Aorta (tissue), 5 donors: ENCODE measurements around the gene SEZ6L. TPM values are rescaled to one million over a fixed set of nuclear protein-coding genes. Genes with fewer than 3 reads are reported as not detected.

Experiments
- ATAC-seq: fragments of 200-7000 bp; cut with Tn5 transposase; one replicate; pipeline ENCODE4 v1.9.1; 2022; ENCODE audit warnings: moderate library complexity; ENCODE audit not compliant: low FRiP score
- DNase-seq, 2 donors: peaks; one replicate each; pipeline ENCODE4 v3.0.0-alpha.2; 2020
- H3K27ac ChIP-seq, 2 donors: one replicate each; pipeline ENCODE4 v1.5.1; 2013; ENCODE audit warnings: low read length in 2 of 2, mild to moderate bottlenecking in 2 of 2, moderate library complexity in 2 of 2, control low read depth in 1 of 2, inconsistent platforms in 1 of 2, low read depth in 1 of 2
- H3K27me3 ChIP-seq, 2 donors: one replicate each; pipeline ENCODE4 v1.6.1; 2013; ENCODE audit warnings: control low read depth in 1 of 2, low read length in 1 of 2, mild to moderate bottlenecking in 1 of 2, moderate library complexity in 1 of 2; ENCODE audit not compliant: insufficient read depth in 2 of 2, control insufficient read depth in 1 of 2
- H3K36me3 ChIP-seq, 2 donors: one replicate each; pipeline ENCODE4 v1.6.1; 2013; ENCODE audit warnings: control low read depth in 1 of 2, low read length in 1 of 2, mild to moderate bottlenecking in 1 of 2; ENCODE audit not compliant: insufficient read depth in 2 of 2, control insufficient read depth in 1 of 2
- H3K4me1 ChIP-seq, 2 donors: one replicate each; pipeline ENCODE4 v1.6.1; 2013; ENCODE audit warnings: low read length in 2 of 2, control low read depth in 1 of 2, mild to moderate bottlenecking in 1 of 2, moderate library complexity in 1 of 2; ENCODE audit not compliant: insufficient read depth in 2 of 2, control insufficient read depth in 1 of 2
- H3K4me3 ChIP-seq, 2 donors: one replicate each; pipeline ENCODE4 v1.5.1; 2013; ENCODE audit warnings: low read length in 2 of 2, control low read depth in 1 of 2, mild to moderate bottlenecking in 1 of 2
- H3K9me3 ChIP-seq: one replicate; pipeline ENCODE4 v1.6.1; 2013; ENCODE audit warnings: mild to moderate bottlenecking, low read length; ENCODE audit not compliant: control insufficient read depth
- WGBS, 2 donors: extraction: QIAGEN DNeasy Blood & Tissue Kit; methylation state at CpG; one replicate each; pipeline ENCODE4 v1.1.7; 2013; 5-methylcytosine and 5-hydroxymethylcytosine counted together
- intact Hi-C, 2 donors: fragments of 100-400 bp; cut with DNase I; formaldehyde crosslinking; loops; one replicate each; pipeline versions ENCODE4 v1.14.2 to v1.15.0; 2022
- polyA plus RNA-seq, 2 donors: library from polyadenylated mRNA; stranded (reverse); fragments of 200-250 nt; gene quantifications; one replicate each; pipeline ENCODE4 v1.2.3, GENCODE V29; 2013
- total RNA-seq, 2 donors: library from RNA; stranded (reverse); fragmentation: NEBNext Ultra II Directional; extraction: Animal tissue kit (Norgen Biotek cat#: 25700); gene quantifications; one replicate each; pipeline ENCODE4 v1.2.1, GENCODE V29; 2021
- donor health status: healthy with polysubstance abuse.
- donor health status: Bipolar disorder and iron deficiency.
- donor health status: DM: no; HTN: no; CAD: no.
- donor health status: DM: no; HTN: no; CAD: no.
- donor health status: DM: yes; HTN: yes; CAD: no.

SEZ6L gene
- total and polyA plus RNA-seq, 4 donors, result 0.18 TPM; not detected in 3

- Histone ChIP-seq H3K27me3 (no peaks in the 10 kb centered on the region), H3K9me3 (no peaks in the 10 kb centered on the region), H3K4me3 (no peak overlapping the region), H3K27ac (no peak overlapping the region), H3K36me3 (no peaks in the 10 kb centered on the region), H3K4me1 (no peaks in the 10 kb centered on the region)
- DNase-seq (no peak), ATAC-seq (no peak)
- intact Hi-C loops, result no loop called here
- WGBS, 2 donors, result 77 to 88% methylated on average over 5 of the region's 5 CpGs
These were observed 153.8 kb downstream of the SEZ6L start for GRCh38 chr22:26323013-26323412.

DNA sequence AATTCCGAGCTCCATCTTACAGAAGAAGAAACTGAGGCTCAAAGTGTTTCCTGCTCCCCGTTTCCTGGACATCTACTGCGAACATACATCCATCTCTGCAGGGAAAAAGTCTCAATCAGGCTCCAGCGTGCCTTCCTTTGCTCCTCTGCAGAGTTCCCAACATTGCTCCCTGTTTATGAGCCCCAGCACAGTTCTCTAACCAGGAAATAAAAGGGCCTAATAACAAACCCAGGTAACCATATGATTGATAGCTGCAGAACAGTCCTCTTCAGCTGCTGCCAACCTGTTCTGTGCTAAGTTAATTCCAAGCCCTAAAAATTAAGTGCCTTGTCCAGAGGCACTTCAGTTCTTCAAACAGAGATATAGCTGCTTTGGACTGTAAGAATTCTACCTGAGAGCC is 154.9 kb downstream of the SEZ6L start:
- 67 to 73% methylated on average over 4 of the region's 4 CpGs for WGBS, 2 donors
- no peak overlapping the region for H3K27ac ChIP-seq
- intact Hi-C loops, result no loop called here
- no peak for DNase-seq
- no peak for ATAC-seq
- H3K36me3 ChIP-seq, result no peaks in the 10 kb centered on the region
- no peaks in the 10 kb centered on the region for H3K9me3 ChIP-seq
- H3K27me3 ChIP-seq, result no peaks in the 10 kb centered on the region
- H3K4me3 ChIP-seq, result no peak overlapping the region
- H3K4me1 ChIP-seq, result no peaks in the 10 kb centered on the region

- Histone ChIP-seq H3K9me3 (no peaks in the 10 kb centered on the region), H3K4me3 (no peak overlapping the region), H3K36me3 (no peaks in the 10 kb centered on the region), H3K27ac (no peak overlapping the region), H3K4me1 (no peaks in the 10 kb centered on the region), H3K27me3 (no peaks in the 10 kb centered on the region)
- DNase-seq (no peak), ATAC-seq (no peak)
- WGBS, 2 donors, result 72 to 81% methylated on average over 4 of the region's 4 CpGs
- intact Hi-C loops, result no loop called here
These were observed 156.4 kb downstream of the SEZ6L start for GRCh38 chr22:26325641-26326040.

DNA sequence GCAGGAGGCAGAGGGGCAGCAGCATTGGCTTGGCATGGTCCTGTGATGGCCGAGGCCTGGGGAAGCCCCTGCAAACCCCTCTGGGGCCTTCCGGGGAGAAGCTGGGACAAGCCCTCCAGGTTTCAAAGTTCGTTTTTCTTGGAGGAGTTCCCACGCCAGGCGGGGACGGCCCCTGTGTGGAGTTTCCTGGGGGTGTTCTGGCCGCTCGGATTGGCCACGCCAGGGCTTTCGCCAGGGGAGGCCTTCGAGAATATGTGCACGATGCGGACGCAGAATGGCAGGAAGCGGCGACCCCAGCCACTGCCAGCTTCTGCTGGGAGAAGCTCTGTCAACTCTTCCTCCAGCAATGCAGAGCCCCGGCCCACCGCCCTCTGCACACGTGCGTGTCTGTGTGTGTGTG is 157.5 kb downstream of the SEZ6L start:
- Histone ChIP-seq H3K27me3 (no peaks in the 10 kb centered on the region), H3K4me3 (no peak overlapping the region), H3K4me1 (no peaks in the 10 kb centered on the region), H3K27ac (no peak overlapping the region), H3K9me3 (no peaks in the 10 kb centered on the region), H3K36me3 (no peaks in the 10 kb centered on the region)
- peak; percentile 17 for ATAC-seq
- intact Hi-C loops, result no loop called here
- 35 to 39% methylated on average over 20 of the region's 20 CpGs for WGBS, 2 donors
- no peak for DNase-seq

GRCh38 chr22:26327306-26327705 is 158.0 kb downstream of the SEZ6L start:
- Histone ChIP-seq H3K9me3 (no peaks in the 10 kb centered on the region), H3K27me3 (no peaks in the 10 kb centered on the region), H3K27ac (no peak overlapping the region), H3K4me1 (no peaks in the 10 kb centered on the region), H3K4me3 (no peak overlapping the region), H3K36me3 (no peaks in the 10 kb centered on the region)
- intact Hi-C loops, result no loop called here
- ATAC-seq (no peak), DNase-seq (no peak)
- WGBS, 2 donors, result 85 to 89% methylated on average over 6 of the region's 6 CpGs

GRCh38 chr22:26328221-26328620 is 159.0 kb downstream of the SEZ6L start:
- Histone ChIP-seq H3K4me3 (no peak overlapping the region), H3K4me1 (no peaks in the 10 kb centered on the region), H3K27ac (no peak overlapping the region), H3K27me3 (no peaks in the 10 kb centered on the region), H3K36me3 (no peaks in the 10 kb centered on the region), H3K9me3 (no peaks in the 10 kb centered on the region)
- no peak for ATAC-seq
- no peak for DNase-seq
- intact Hi-C loops, result no loop called here
- WGBS, 2 donors, result 77% methylated on average over 8 of the region's 8 CpGs

DNA sequence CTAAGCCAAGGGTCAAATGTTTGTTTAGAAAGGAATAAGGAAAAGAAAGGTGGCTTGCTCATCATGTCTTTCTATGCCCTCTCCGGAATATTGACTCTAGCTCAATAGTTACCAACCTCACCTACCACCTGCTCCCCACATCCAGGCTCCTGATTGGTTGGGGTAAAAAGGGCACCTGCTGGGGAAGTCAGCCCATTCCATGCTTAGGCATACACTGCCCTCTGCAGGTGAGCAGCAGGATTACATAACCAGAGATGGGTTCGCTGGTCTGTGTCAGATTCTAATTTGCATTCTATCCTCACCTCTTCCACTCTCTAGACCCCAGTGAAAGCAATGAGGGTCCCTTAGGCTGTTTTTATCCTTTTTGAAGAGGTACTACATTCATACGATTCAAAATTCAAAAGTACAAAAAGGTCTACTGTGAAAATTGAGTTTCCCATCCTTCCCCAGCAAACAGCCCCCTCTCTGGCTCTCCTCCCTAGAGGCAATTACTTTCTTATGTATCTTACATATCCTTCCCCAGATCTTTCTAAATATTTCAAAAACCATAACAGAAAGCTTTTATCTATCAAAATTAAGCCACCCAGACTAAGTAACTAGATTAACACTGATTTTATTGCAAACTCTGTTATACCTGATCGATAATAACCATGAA is 161.8 kb downstream of the SEZ6L start:
- no peaks in the 10 kb centered on the region for H3K36me3 ChIP-seq
- WGBS, 2 donors, result 26 to 28% methylated on average over 4 of the region's 4 CpGs
- no peak overlapping the region for H3K27ac ChIP-seq
- DNase-seq, result no peak
- H3K4me3 ChIP-seq, result no peak overlapping the region
- intact Hi-C loops, result loop anchor here in 1 of 2 donors (10.0 kb wide), 1 partner anchor 536 kb away; no protein-coding TSS in a partner anchor
- H3K9me3 ChIP-seq, result no peaks in the 10 kb centered on the region
- no peaks in the 10 kb centered on the region for H3K4me1 ChIP-seq
- no peak for ATAC-seq
- H3K27me3 ChIP-seq, result no peaks in the 10 kb centered on the region

DNA sequence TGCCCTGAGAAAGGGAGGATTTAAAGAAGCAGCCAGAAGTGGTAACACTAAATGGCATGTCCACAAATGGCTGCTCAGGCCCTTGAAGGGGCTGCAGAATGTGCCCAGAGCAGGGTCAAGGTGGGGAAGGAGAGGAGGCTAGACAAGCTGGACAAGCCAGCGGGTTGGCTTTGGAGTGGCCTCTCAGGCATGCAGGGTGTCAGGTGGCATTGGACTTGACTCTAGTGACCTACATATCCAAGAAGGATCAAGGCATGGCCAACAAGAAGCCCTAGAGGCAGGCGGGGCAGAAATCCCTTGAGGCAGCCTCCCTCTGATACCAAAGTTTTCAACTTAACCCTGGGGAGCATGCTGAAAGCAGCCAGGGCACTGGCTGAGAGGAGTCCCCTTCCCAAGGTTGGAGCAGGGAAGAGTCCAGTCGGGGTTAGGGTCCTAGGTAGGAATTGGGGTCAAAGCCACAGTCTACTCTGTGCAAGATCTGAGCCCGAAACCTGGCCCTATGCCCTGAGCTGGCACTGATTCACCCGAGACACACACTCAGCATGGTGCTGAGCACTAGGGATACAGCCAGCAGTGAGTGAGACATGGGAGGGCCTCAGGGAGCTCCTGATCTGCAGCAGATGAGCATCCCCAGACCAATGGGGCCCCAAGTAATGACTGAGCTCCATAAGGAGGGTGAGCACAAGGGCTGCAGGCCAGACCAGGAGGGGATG is 164.0 kb downstream of the SEZ6L start:
- no peak for ATAC-seq
- H3K4me1 ChIP-seq, result no peaks in the 10 kb centered on the region

GRCh38 chr22:26334232-26334631 is 165.0 kb downstream of the SEZ6L start:
- DNase-seq, result no peak
- no peak overlapping the region for H3K27ac ChIP-seq
- no peaks in the 10 kb centered on the region for H3K36me3 ChIP-seq
- H3K4me3 ChIP-seq, result no peak overlapping the region
- WGBS, 2 donors, result 76 to 80% methylated on average over 9 of the region's 9 CpGs
- H3K9me3 ChIP-seq, result no peaks in the 10 kb centered on the region
- H3K4me1 ChIP-seq, result no peaks in the 10 kb centered on the region
- no peaks in the 10 kb centered on the region for H3K27me3 ChIP-seq
- intact Hi-C loops, result loop anchor here in 1 of 2 donors (10.0 kb wide), 1 partner anchor 539 kb away; no protein-coding TSS in a partner anchor
- ATAC-seq, result no peak

More for the DNA sequence above, 164.0 kb downstream of the SEZ6L start:
- H3K4me3 ChIP-seq, result no peak overlapping the region
- H3K27me3 ChIP-seq, result no peaks in the 10 kb centered on the region
- no peak overlapping the region for H3K27ac ChIP-seq
- H3K9me3 ChIP-seq, result no peaks in the 10 kb centered on the region
- DNase-seq, result no peak
- intact Hi-C loops, result loop anchor here in 1 of 2 donors (10.0 kb wide), 1 partner anchor 538 kb away; no protein-coding TSS in a partner anchor
- 59 to 66% methylated on average over 5 of the region's 5 CpGs for WGBS, 2 donors
- no peaks in the 10 kb centered on the region for H3K36me3 ChIP-seq
